Panc1 (cell line): ENCODE results near the gene APP.

ENCODE experiments used
- TCF7L2 ChIP-seq: IDR thresholded peaks from 2 replicates; pipeline ENCODE4 v1.6.1; 2011; ENCODE audit warnings: mild to moderate bottlenecking, low read depth, low read length, inconsistent platforms
- TF ChIP-seq, protein P1 (sequence below), 2 experiments: IDR thresholded peaks; 2 replicates each; pipeline ENCODE4 v1.6.1; 2011 to 2012; ENCODE audit warnings: low read depth in 2 of 2, control low read depth in 1 of 2, low read length in 1 of 2, mild to moderate bottlenecking in 1 of 2, moderate library complexity in 1 of 2; ENCODE audit not compliant: insufficient read depth in 1 of 2
- TF ChIP-seq, protein P2 (sequence below): fragments of 450-650 bp; IDR thresholded peaks from 2 replicates; pipeline ENCODE4 v1.5.1; 2017; ENCODE audit warnings: mild to moderate bottlenecking

DNA sequence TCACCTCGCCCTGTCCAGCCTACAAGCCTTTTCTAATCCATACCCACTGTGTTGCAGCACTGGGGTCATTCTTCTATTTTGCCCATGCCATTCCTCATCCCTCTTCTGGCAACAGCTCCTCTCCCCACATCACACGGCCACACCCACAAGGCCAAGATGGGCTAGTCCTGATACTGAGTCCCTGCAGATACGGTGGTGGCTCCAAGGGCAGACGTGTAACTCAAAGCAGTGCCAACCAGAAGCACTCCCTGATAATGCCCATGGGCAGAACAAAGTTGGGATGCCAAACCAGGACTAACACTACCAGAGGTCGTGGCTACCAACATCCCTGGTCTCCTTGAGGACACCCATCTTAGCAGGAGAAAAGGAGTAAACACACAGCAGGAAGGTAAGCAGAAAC, 64.8 kb downstream of the APP start:
- TF ChIP-seq, protein P1, sequence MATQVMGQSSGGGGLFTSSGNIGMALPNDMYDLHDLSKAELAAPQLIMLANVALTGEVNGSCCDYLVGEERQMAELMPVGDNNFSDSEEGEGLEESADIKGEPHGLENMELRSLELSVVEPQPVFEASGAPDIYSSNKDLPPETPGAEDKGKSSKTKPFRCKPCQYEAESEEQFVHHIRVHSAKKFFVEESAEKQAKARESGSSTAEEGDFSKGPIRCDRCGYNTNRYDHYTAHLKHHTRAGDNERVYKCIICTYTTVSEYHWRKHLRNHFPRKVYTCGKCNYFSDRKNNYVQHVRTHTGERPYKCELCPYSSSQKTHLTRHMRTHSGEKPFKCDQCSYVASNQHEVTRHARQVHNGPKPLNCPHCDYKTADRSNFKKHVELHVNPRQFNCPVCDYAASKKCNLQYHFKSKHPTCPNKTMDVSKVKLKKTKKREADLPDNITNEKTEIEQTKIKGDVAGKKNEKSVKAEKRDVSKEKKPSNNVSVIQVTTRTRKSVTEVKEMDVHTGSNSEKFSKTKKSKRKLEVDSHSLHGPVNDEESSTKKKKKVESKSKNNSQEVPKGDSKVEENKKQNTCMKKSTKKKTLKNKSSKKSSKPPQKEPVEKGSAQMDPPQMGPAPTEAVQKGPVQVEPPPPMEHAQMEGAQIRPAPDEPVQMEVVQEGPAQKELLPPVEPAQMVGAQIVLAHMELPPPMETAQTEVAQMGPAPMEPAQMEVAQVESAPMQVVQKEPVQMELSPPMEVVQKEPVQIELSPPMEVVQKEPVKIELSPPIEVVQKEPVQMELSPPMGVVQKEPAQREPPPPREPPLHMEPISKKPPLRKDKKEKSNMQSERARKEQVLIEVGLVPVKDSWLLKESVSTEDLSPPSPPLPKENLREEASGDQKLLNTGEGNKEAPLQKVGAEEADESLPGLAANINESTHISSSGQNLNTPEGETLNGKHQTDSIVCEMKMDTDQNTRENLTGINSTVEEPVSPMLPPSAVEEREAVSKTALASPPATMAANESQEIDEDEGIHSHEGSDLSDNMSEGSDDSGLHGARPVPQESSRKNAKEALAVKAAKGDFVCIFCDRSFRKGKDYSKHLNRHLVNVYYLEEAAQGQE (IDR thresholded peaks at IDR 0.05; ENCODE audit: insufficient read depth in 1 of 2, low read depth in 2 of 2, low read length in 1 of 2): no peak
- TF ChIP-seq, protein P2, sequence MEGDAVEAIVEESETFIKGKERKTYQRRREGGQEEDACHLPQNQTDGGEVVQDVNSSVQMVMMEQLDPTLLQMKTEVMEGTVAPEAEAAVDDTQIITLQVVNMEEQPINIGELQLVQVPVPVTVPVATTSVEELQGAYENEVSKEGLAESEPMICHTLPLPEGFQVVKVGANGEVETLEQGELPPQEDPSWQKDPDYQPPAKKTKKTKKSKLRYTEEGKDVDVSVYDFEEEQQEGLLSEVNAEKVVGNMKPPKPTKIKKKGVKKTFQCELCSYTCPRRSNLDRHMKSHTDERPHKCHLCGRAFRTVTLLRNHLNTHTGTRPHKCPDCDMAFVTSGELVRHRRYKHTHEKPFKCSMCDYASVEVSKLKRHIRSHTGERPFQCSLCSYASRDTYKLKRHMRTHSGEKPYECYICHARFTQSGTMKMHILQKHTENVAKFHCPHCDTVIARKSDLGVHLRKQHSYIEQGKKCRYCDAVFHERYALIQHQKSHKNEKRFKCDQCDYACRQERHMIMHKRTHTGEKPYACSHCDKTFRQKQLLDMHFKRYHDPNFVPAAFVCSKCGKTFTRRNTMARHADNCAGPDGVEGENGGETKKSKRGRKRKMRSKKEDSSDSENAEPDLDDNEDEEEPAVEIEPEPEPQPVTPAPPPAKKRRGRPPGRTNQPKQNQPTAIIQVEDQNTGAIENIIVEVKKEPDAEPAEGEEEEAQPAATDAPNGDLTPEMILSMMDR: no peak
- TF ChIP-seq TCF7L2: no peak
